ENCODE data around the gene EFCAB8.

EFCAB8 gene

GRCh38 chr20:32858701-32859372, at the start of gene EFCAB8:
EFCAB8 (plus strand) TSS chr20:32858923; CDS start chr20:32863793, 4,870 bp downstream.
- DNase-seq = no peak

GRCh38 chr20:32809907-32810306, 48.8 kb upstream of the EFCAB8 start:
- DNase-seq = no peak

- no peak for DNase-seq
These were observed 47.8 kb upstream of the EFCAB8 start for GRCh38 chr20:32810941-32811340.

- no peak for DNase-seq
These were observed 46.8 kb upstream of the EFCAB8 start for GRCh38 chr20:32811886-32812285.

GRCh38 chr20:32819992-32820697, 38.6 kb upstream of the EFCAB8 start:
- no peak for DNase-seq

GRCh38 chr20:32820698-32821377, 37.9 kb upstream of the EFCAB8 start:
- no peak for DNase-seq

- DNase-seq = no peak
These were observed 36.5 kb upstream of the EFCAB8 start for GRCh38 chr20:32822225-32822624.

GRCh38 chr20:32823078-32823477, 35.6 kb upstream of the EFCAB8 start:
- DNase-seq = no peak

- no peak for DNase-seq
These were observed 34.8 kb upstream of the EFCAB8 start for GRCh38 chr20:32823737-32824588.

GRCh38 chr20:32828029-32828680, 30.6 kb upstream of the EFCAB8 start:
- DNase-seq = no peak

- DNase-seq = no peak
These were observed 29.3 kb upstream of the EFCAB8 start for GRCh38 chr20:32829311-32830005.

- no peak for DNase-seq
These were observed 28.3 kb upstream of the EFCAB8 start for GRCh38 chr20:32830437-32830836.

GRCh38 chr20:32831982-32832381, 26.7 kb upstream of the EFCAB8 start:
- DNase-seq = no peak

GRCh38 chr20:32832664-32833063, 26.1 kb upstream of the EFCAB8 start:
- no peak for DNase-seq

GRCh38 chr20:32834972-32835371, 23.8 kb upstream of the EFCAB8 start:
- no peak for DNase-seq

GRCh38 chr20:32837157-32837556, 21.6 kb upstream of the EFCAB8 start:
- no peak for DNase-seq

- peak; percentile 63 for DNase-seq
These were observed 19.3 kb upstream of the EFCAB8 start for GRCh38 chr20:32839227-32839981.

- DNase-seq = no peak
These were observed 18.8 kb upstream of the EFCAB8 start for GRCh38 chr20:32839982-32840285.

GRCh38 chr20:32841174-32841573, 17.5 kb upstream of the EFCAB8 start:
- DNase-seq = no peak

GRCh38 chr20:32841632-32842031, 17.1 kb upstream of the EFCAB8 start:
- DNase-seq = no peak
